Superior temporal gyrus (tissue), 1 donor: Measurements from ENCODE around the gene SPINK4.

Experiments used
- DNase-seq: peaks from one replicate; pipeline ENCODE4 v3.0.0-alpha.2; 2016; ENCODE audit errors: extremely low spot score

The SPINK4 gene

GRCh38 chr9:33257276-33257675 is 17.3 kb downstream of the SPINK4 start:
- no peak for DNase-seq

- DNase-seq: no peak
Measured at GRCh38 chr9:33260372-33260771, 20.4 kb downstream of the SPINK4 start.

- no peak for DNase-seq
Measured at GRCh38 chr9:33263131-33264002, 23.4 kb downstream of the SPINK4 start.

GRCh38 chr9:33264003-33264472 is 24.1 kb downstream of the SPINK4 start:
- DNase-seq: peak; percentile 34

- peak; percentile 99 for DNase-seq
Measured at GRCh38 chr9:33264473-33265177, 24.7 kb downstream of the SPINK4 start, which contains the start of the genes BAG1 and CHMP5. Gene BAG1, minus strand, starts transcription at chr9:33264708. Gene CHMP5, plus strand, starts transcription at chr9:33265049. Its CDS starts 30 bp downstream, at chr9:33265079.

GRCh38 chr9:33265211-33265865 is 25.4 kb downstream of the SPINK4 start:
- DNase-seq: no peak

- DNase-seq: no peak
Measured at GRCh38 chr9:33267151-33267767, 27.3 kb downstream of the SPINK4 start.

GRCh38 chr9:33270146-33270545 is 30.2 kb downstream of the SPINK4 start:
- DNase-seq: no peak

- DNase-seq: no peak
Measured at GRCh38 chr9:33272061-33272460, 32.1 kb downstream of the SPINK4 start.

- DNase-seq: no peak
Measured at GRCh38 chr9:33273266-33273971, 33.5 kb downstream of the SPINK4 start.

- no peak for DNase-seq
Measured at GRCh38 chr9:33273972-33274328, 34.0 kb downstream of the SPINK4 start.

- DNase-seq: no peak
Measured at GRCh38 chr9:33277484-33277883, 37.5 kb downstream of the SPINK4 start.

- DNase-seq: no peak
Measured at GRCh38 chr9:33285502-33285901, 45.5 kb downstream of the SPINK4 start.

GRCh38 chr9:33287087-33287490 is 47.1 kb downstream of the SPINK4 start:
- peak; percentile 85 for DNase-seq

GRCh38 chr9:33288235-33288634 is 48.3 kb downstream of the SPINK4 start:
- DNase-seq: no peak

GRCh38 chr9:33288828-33289483 is 49.0 kb downstream of the SPINK4 start:
- DNase-seq: no peak

- DNase-seq: no peak
Measured at GRCh38 chr9:33289496-33289895, 49.5 kb downstream of the SPINK4 start.

- no peak for DNase-seq
Measured at GRCh38 chr9:33289936-33290246, 49.9 kb downstream of the SPINK4 start.

- peak; percentile 98 for DNase-seq
Measured at GRCh38 chr9:33290247-33291030, 50.5 kb downstream of the SPINK4 start, which contains the start of gene NFX1. Gene NFX1, plus strand, starts transcription at chr9:33290516. Its CDS starts 57 bp downstream, at chr9:33290573.

- DNase-seq: no peak
Measured at GRCh38 chr9:33291031-33291397, 51.0 kb downstream of the SPINK4 start.
